Spleen (tissue), 11 donors: Measurements from ENCODE around the gene CASP8AP2. TPM values are rescaled to one million over a fixed set of nuclear protein-coding genes. Genes with fewer than 3 reads are reported as not detected.

ENCODE experiments used
- DNase-seq: peaks from one replicate; pipeline ENCODE4 v3.0.0-alpha.2; 2020
- H3K27ac ChIP-seq, 8 donors: fragments of 200-600 bp; sonication (generic) in 7 of 8; 1 replicate in 4 of 8; 2 replicates in 4 of 8; pipeline versions ENCODE4 v1.5.0 to v1.8.0; 2016 to 2021; ENCODE audit warnings: inconsistent platforms in 4 of 8, mild to moderate bottlenecking in 4 of 8, moderate library complexity in 1 of 8
- H3K27me3 ChIP-seq, 7 donors: fragments of 200-600 bp; sonication (generic) in 6 of 7; replicated peaks in 1 of 7; 1 replicate in 4 of 7; 2 replicates in 3 of 7; pipeline versions ENCODE4 v1.5.0 to v1.8.0; 2016 to 2021; ENCODE audit warnings: inconsistent platforms in 3 of 7, mild to moderate bottlenecking in 1 of 7
- H3K36me3 ChIP-seq, 6 donors: fragments of 200-600 bp; sonication (generic) in 5 of 6; 1 replicate in 4 of 6; 2 replicates in 2 of 6; pipeline versions ENCODE4 v1.5.0 to v1.8.0; 2016 to 2021; ENCODE audit warnings: inconsistent platforms in 2 of 6
- H3K4me1 ChIP-seq, 6 donors: fragments of 200-600 bp; sonication (generic) in 5 of 6; 1 replicate in 3 of 6; 2 replicates in 3 of 6; pipeline versions ENCODE4 v1.5.0 to v1.8.0; 2016 to 2021; ENCODE audit warnings: inconsistent platforms in 3 of 6
- H3K4me3 ChIP-seq, 8 donors: fragments of 200-600 bp; sonication (generic) in 7 of 8; 1 replicate in 4 of 8; 2 replicates in 4 of 8; pipeline versions ENCODE4 v1.5.0 to v1.8.0; 2016 to 2021; ENCODE audit warnings: inconsistent platforms in 4 of 8, mild to moderate bottlenecking in 4 of 8, moderate library complexity in 2 of 8
- H3K9me3 ChIP-seq, 8 donors: fragments of 200-600 bp; sonication (generic) in 7 of 8; 1 replicate in 4 of 8; 2 replicates in 4 of 8; pipeline versions ENCODE4 v1.5.0 to v1.8.0; 2016 to 2021; ENCODE audit warnings: inconsistent platforms in 4 of 8
- POLR2A ChIP-seq, 3 donors: fragments of 450-650 bp; IDR thresholded peaks; one replicate each; pipeline ENCODE4 v1.5.1; 2017; ENCODE audit warnings: antibody characterized with exemption in 3 of 3, mild to moderate bottlenecking in 1 of 3
- POLR2AphosphoS5 ChIP-seq, 3 donors: sonication (generic); formaldehyde crosslinking; IDR thresholded peaks; one replicate each; pipeline ENCODE4 v1.5.1; 2017; ENCODE audit warnings: antibody characterized with exemption in 3 of 3
- WGBS, 5 donors: extraction: QIAGEN DNeasy Blood & Tissue Kit in 3 of 5; methylation state at CpG; one replicate each; pipeline versions ENCODE4 v1.1.5 to v1.1.7; 2013 to 2018; 5-methylcytosine and 5-hydroxymethylcytosine counted together
- intact Hi-C: fragments of 100-400 bp; cut with DNase I; formaldehyde crosslinking; loops from one replicate; pipeline ENCODE4 v1.15.0; 2023; ENCODE audit warnings: low total_unique reads
- polyA plus RNA-seq, 3 donors: library from polyadenylated mRNA; stranded (reverse); fragments of 200-250 nt; gene quantifications; one replicate each; pipeline ENCODE4 v1.2.1, GENCODE V29; 2013
- total RNA-seq, 7 donors: library from RNA; depleted of rRNA in 3 of 7; stranded (reverse); fragments of >200 nt in 3 of 7; fragmentation: NEBNext Ultra II Directional in 4 of 7; extraction: Animal tissue kit (Norgen Biotek cat#: 25700) in 4 of 7; gene quantifications; one replicate each; pipeline versions ENCODE4 v1.1.0 to v1.2.1, GENCODE V29; 2016 to 2021
- TF ChIP-seq, protein P1 (sequence below), 11 experiments: fragments of 200-600 bp in 7 of 11; fragments of 450-650 bp in 4 of 11; sonication (generic) in 4 of 11; IDR thresholded peaks in 8 of 11; conservative IDR thresholded peaks in 3 of 11; 1 replicate in 7 of 11; 2 replicates in 4 of 11; pipeline versions ENCODE4 v1.4.0 to v1.8.0; 2016 to 2021; ENCODE audit warnings: antibody characterized with exemption in 11 of 11, inconsistent platforms in 4 of 11, mild to moderate bottlenecking in 1 of 11
- donor health status: healthy with polysubstance abuse.
- donor health status: DM: no; HTN: no; CAD: no; lungs with moderate emphysema.
- donor health status: DM: no; HTN: no; CAD: no.
- donor health status: Bipolar disorder and iron deficiency.
- donor health status: healthy.
- donor health status: DM: no; HTN: no; CAD: no.
- donor health status: DM: yes; HTN: yes; CAD: no.

CASP8AP2 gene
- total and polyA plus RNA-seq, 10 donors, result 6.1 to 27.8 (median 18.4) TPM

DNA sequence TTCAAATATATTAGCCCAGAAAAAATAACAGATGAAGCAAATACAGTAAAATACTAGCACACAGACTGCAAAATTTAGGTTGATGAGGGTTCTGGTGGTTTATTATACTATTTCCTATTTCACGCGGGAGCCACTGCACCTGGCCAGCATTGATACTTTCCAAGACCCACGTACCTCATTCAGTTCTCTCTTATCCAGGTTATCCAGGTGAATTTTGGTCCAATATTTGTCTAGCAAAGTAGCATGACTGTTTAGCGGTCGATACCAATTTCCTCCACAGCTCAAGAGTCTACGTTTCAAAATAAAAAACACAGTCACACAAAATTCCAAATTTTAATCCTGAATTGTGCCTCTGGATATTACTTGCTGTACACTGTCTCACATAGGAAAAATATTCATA, 44.8 kb upstream of the CASP8AP2 start:
- H3K4me3 ChIP-seq, result no peak overlapping the region
- WGBS, 5 donors, result 96 to 97% (median 97%) methylated on average over 6 of the region's 6 CpGs
- H3K4me1 ChIP-seq, result no peaks in the 10 kb centered on the region
- no peaks in the 10 kb centered on the region for H3K27me3 ChIP-seq
- no peak for DNase-seq
- H3K36me3 ChIP-seq, result peaks cover 6 to 100% (median 94%) of the 10 kb centered on the region in 6 donors
- intact Hi-C loops, result no loop called here
- no peak for TF ChIP-seq POLR2A (IDR thresholded peaks at IDR 0.05)
- TF ChIP-seq POLR2AphosphoS5 (IDR thresholded peaks at IDR 0.05), result no peak
- TF ChIP-seq, protein P1, sequence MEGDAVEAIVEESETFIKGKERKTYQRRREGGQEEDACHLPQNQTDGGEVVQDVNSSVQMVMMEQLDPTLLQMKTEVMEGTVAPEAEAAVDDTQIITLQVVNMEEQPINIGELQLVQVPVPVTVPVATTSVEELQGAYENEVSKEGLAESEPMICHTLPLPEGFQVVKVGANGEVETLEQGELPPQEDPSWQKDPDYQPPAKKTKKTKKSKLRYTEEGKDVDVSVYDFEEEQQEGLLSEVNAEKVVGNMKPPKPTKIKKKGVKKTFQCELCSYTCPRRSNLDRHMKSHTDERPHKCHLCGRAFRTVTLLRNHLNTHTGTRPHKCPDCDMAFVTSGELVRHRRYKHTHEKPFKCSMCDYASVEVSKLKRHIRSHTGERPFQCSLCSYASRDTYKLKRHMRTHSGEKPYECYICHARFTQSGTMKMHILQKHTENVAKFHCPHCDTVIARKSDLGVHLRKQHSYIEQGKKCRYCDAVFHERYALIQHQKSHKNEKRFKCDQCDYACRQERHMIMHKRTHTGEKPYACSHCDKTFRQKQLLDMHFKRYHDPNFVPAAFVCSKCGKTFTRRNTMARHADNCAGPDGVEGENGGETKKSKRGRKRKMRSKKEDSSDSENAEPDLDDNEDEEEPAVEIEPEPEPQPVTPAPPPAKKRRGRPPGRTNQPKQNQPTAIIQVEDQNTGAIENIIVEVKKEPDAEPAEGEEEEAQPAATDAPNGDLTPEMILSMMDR (IDR thresholded peaks at IDR 0.05 in 8 of 11, conservative IDR thresholded peaks at IDR 0.05 in 3 of 11), result no peak
- H3K27ac ChIP-seq, result no peak overlapping the region
- peaks cover 0 to 15% (median 13%) of the 10 kb centered on the region in 8 donors for H3K9me3 ChIP-seq

DNA sequence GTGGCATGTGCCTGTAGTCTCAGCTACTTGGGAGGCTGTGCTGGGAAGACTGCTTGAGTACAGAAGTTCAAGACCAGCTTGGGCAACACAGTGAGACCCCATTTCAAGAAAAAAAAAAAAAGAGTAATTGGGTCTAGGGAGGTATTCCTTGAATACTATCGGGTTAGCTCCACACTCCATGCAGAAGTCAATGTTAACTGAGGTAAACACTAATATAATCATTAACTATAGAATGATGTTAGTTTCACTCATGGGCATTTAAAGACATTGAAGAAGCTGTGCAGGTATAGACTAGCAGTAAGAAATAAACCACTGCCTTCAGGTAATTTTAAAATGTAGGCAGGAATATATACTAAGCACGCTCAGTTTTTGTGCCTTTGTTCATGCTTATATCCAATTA, 42.7 kb upstream of the CASP8AP2 start:
- DNase-seq, result no peak
- no peaks in the 10 kb centered on the region for H3K4me1 ChIP-seq
- H3K27me3 ChIP-seq, result no peaks in the 10 kb centered on the region
- TF ChIP-seq, protein P1 (IDR thresholded peaks at IDR 0.05 in 8 of 11, conservative IDR thresholded peaks at IDR 0.05 in 3 of 11), result no peak
- no peak for TF ChIP-seq POLR2A (IDR thresholded peaks at IDR 0.05)
- TF ChIP-seq POLR2AphosphoS5 (IDR thresholded peaks at IDR 0.05), result no peak
- intact Hi-C loops, result no loop called here
- H3K4me3 ChIP-seq, result no peak overlapping the region
- WGBS, 5 donors, result 96 to 99% (median 97%) methylated on average over 2 of the region's 2 CpGs
- H3K36me3 ChIP-seq, result peaks cover 4 to 100% (median 84%) of the 10 kb centered on the region in 6 donors
- H3K27ac ChIP-seq, result no peak overlapping the region
- peaks cover 0 to 15% (median 13%) of the 10 kb centered on the region in 8 donors for H3K9me3 ChIP-seq

DNA sequence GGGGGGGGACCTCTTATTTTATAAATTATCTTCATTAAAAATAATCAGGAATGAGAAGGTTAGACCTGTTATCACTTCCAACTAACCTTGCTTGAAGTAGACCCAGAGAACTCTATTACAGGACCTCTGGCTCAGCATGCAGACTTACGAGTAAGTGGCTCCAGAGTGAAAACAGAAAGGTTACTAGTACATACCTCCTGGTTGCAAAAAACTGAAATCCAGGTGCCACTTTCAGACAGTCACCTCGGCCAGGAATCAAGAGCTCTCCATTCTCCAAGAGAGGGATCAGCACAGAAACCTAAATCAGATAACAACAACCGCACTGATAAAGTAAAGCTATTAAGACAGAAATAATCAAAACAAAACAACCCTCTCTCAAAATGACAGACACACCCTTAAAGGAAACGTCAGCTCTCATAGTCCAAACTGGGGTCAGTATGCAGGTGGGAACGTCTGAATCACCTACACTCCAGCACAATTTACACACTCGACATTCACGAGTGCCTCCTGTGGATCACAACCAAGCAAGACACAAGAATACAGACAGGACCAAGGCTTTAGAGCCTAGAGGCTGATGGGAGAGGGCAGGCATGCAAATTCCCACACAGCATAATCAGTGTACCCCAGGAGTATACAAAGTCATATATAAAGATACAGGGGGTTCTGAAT, 41.9 kb upstream of the CASP8AP2 start:
- intact Hi-C loops, result no loop called here
- no peak for TF ChIP-seq POLR2A (IDR thresholded peaks at IDR 0.05)
- Histone ChIP-seq H3K36me3 (peaks cover 4 to 100% (median 82%) of the 10 kb centered on the region in 6 donors), H3K27ac (no peak overlapping the region), H3K4me3 (no peak overlapping the region), H3K9me3 (peaks cover 0 to 13% (median 12%) of the 10 kb centered on the region in 8 donors), H3K4me1 (no peaks in the 10 kb centered on the region), H3K27me3 (no peaks in the 10 kb centered on the region)
- WGBS, 5 donors, result 86 to 95% (median 90%) methylated on average over 7 of the region's 7 CpGs
- DNase-seq, result no peak

DNA sequence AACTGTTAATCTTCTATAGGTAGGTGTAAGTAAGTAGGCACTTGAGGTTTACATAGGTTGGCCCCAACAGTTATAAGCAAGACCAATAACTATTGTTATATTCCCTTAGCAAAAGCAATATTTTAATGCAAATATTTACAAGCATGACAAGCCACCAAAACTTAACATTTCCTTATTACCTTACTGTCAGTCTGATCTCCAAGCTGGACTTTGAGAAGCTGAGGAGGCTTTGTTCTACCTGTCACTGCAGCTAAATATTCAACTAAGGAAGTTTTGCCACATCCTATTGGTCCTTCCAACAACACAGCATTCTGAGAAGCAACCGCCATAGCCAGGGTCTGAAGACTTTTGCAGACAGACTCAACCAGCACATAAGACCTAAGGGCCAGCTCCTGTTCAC, 39.7 kb upstream of the CASP8AP2 start:
- peaks cover 0 to 99% (median 70%) of the 10 kb centered on the region in 6 donors for H3K36me3 ChIP-seq
- H3K27me3 ChIP-seq, result no peaks in the 10 kb centered on the region
- H3K9me3 ChIP-seq, result no peaks in the 10 kb centered on the region
- no peak overlapping the region for H3K4me3 ChIP-seq
- intact Hi-C loops, result no loop called here
- WGBS, 5 donors, result 92 to 100% (median 100%) methylated on average over 1 of the region's 1 CpG
- no peak for DNase-seq
- H3K27ac ChIP-seq, result no peak overlapping the region
- TF ChIP-seq POLR2AphosphoS5 (IDR thresholded peaks at IDR 0.05), result no peak
- TF ChIP-seq, protein P1 (IDR thresholded peaks at IDR 0.05 in 8 of 11, conservative IDR thresholded peaks at IDR 0.05 in 3 of 11), result no peak
- H3K4me1 ChIP-seq, result peaks cover 0 to 20% (median 15%) of the 10 kb centered on the region in 6 donors
